ENCODE results near the gene AP1B1.
"Not testable (repeated sequence)": the region's sequence is repeated elsewhere in the genome, so short reads cannot be mapped to it uniquely, and the experiment has no call there.

Gene AP1B1

DNA sequence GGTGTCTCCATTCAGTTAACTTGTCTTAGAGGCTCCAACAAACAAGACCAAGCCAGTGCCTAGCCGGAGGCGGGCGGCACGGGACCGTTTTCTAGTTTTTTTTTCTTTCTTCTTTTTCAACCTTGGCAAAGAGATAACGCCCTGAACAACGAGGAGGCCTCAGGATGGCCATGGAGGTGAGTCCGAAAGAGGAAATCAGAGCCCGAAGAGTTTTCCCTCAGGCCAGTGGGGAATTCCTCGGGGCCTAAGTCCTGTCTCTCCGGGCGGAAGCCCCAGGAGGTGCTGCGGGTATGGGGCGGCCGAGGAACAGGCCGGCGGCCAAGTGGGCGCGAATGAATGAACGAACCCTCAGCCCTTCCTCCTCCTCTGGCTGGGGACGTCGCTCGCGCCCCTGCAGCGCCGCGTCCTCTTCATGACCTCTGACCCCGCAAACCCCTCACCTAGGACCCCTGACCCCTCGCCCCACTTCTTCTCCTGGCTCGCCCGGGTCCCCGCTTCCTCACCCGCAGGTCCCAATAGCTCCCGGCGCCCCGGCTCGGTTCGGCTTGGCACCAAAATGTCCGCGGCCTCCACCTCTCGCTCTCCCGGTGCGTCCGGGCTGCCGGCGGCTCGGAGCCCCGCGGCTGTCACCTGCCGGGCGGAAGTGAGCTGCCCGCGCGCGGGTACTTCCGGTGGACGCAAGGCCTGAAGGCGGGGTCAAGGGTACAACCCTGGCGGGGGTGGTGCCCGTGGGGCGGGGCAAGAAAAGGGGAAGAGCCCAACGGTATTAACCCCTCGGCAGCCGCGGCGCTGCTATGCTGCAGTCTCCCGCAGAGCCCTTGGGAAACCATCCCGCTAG, at the start of gene AP1B1:
AP1B1 (minus strand) TSS at position 650 of the 838 bp plus-strand sequence. CDS start 21,327 bp downstream, outside the sequence.
- no peaks in the 10 kb centered on the region for H3K27me3 ChIP-seq
- TF ChIP-seq Cebpa-rat (IDR thresholded peaks at IDR 0.05) = no peak
- peaks cover 13% of the 10 kb centered on the region; the same call in 1 of the 2 replicates for H3K36me3 ChIP-seq
- H4K20me1 ChIP-seq = peaks cover 40% of the 10 kb centered on the region
- no peaks in the 10 kb centered on the region for H3K9me3 ChIP-seq
- H3K4me2 ChIP-seq = peak within 1 kb of the TSS; percentile 85
- peak within 1 kb of the TSS; percentile 82 for H3K9ac ChIP-seq
- H3K4me3 ChIP-seq = peak within 1 kb of the TSS; percentile 80
- H3K27ac ChIP-seq = peak within 1 kb of the TSS; percentile 76
- H3K4me1 ChIP-seq = peaks cover 66% of the 10 kb centered on the region

GRCh38 chr22:29435236-29436136, 47.1 kb upstream of the AP1B1 start:
- Histone ChIP-seq H3K4me1 (no peaks in the 10 kb centered on the region), H3K9me3 (no peaks in the 10 kb centered on the region), H3K9ac (no peak overlapping the region), H3K27me3 (no peaks in the 10 kb centered on the region), H3K4me2 (no peak overlapping the region), H3K27ac (no peak overlapping the region), H3K36me3 (no peaks in the 10 kb centered on the region), H4K20me1 (no peaks in the 10 kb centered on the region), H3K4me3 (no peak overlapping the region)
- TF ChIP-seq Cebpa-rat (IDR thresholded peaks at IDR 0.05) = no peak

GRCh38 chr22:29434288-29434687, 45.9 kb upstream of the AP1B1 start:
- no peak overlapping the region for H3K4me3 ChIP-seq
- no peak overlapping the region for H3K4me2 ChIP-seq
- no peaks in the 10 kb centered on the region for H4K20me1 ChIP-seq

DNA sequence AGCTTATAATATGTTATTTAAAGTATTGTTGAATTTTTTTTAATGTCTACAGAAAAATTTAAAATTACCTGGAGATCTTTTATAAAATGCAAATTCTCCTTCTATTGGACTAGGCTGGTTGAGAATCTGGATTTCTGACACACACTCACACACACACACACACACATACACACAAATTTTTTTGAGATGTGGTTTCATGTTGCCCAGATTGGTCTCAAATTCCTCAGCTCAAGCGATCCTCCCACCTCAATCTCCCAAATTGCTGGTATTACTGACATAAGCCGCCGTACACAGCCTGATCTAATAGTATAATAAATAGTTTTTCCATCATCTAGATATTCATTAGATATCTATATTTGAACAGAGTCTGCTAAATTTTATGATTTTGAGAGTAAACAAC, 45.5 kb upstream of the AP1B1 start:
- H3K27ac ChIP-seq = no peak overlapping the region
- H3K4me1 ChIP-seq = no peaks in the 10 kb centered on the region
- H3K27me3 ChIP-seq = no peaks in the 10 kb centered on the region
- no peak overlapping the region for H3K4me3 ChIP-seq
- H3K9me3 ChIP-seq = no peaks in the 10 kb centered on the region
- no peaks in the 10 kb centered on the region for H3K36me3 ChIP-seq
- H3K4me2 ChIP-seq = no peak overlapping the region
- H3K9ac ChIP-seq = no peak overlapping the region
- H4K20me1 ChIP-seq = no peaks in the 10 kb centered on the region
- no peak for TF ChIP-seq Cebpa-rat (IDR thresholded peaks at IDR 0.05)

More at GRCh38 chr22:29434288-29434687, 45.9 kb upstream of the AP1B1 start:
- Histone ChIP-seq H3K4me1 (no peaks in the 10 kb centered on the region), H3K9me3 (no peaks in the 10 kb centered on the region), H3K27me3 (no peaks in the 10 kb centered on the region), H3K36me3 (no peaks in the 10 kb centered on the region), H3K27ac (no peak overlapping the region), H3K9ac (no peak overlapping the region)
- TF ChIP-seq Cebpa-rat (IDR thresholded peaks at IDR 0.05) = no peak

DNA sequence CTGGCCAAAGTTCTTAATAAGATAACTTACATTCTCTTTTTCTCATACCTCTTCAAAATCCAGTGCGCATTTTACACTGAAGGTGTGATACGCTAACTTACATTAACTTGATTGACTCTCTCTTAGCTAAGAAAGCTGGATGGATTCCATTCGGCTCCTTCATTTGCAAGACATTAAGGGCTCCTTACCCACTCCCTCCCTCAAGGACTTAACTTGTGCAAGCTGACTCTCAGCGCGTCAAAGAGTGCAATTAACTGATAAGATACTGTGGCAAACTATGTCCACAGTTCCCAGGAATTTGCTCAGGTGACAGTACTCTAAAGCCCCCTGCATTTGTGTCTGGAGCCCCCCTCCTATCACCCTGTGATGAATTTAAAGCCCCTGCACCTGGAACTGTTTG, 43.6 kb upstream of the AP1B1 start:
- Histone ChIP-seq H3K4me1 (no peaks in the 10 kb centered on the region), H3K4me3 (no peak overlapping the region), H3K27me3 (no peaks in the 10 kb centered on the region), H3K9ac (no peak overlapping the region), H4K20me1 (no peaks in the 10 kb centered on the region), H3K27ac (no peak overlapping the region), H3K36me3 (no peaks in the 10 kb centered on the region), H3K4me2 (no peak overlapping the region), H3K9me3 (no peaks in the 10 kb centered on the region)
- TF ChIP-seq Cebpa-rat (IDR thresholded peaks at IDR 0.05) = no peak

GRCh38 chr22:29427176-29427760, 38.9 kb upstream of the AP1B1 start:
- Histone ChIP-seq H3K4me2 (no peak overlapping the region), H3K27me3 (no peaks in the 10 kb centered on the region), H3K27ac (no peak overlapping the region), H3K9me3 (no peaks in the 10 kb centered on the region), H3K4me1 (peaks cover under 1% of the 10 kb centered on the region), H3K9ac (no peak overlapping the region), H3K4me3 (no peak overlapping the region), H3K36me3 (no peaks in the 10 kb centered on the region), H4K20me1 (no peaks in the 10 kb centered on the region)
- no peak for TF ChIP-seq Cebpa-rat (IDR thresholded peaks at IDR 0.05)

GRCh38 chr22:29426476-29426875, 38.1 kb upstream of the AP1B1 start:
- H3K4me2 ChIP-seq = no peak overlapping the region
- no peak overlapping the region for H3K9ac ChIP-seq
- no peaks in the 10 kb centered on the region for H3K27me3 ChIP-seq
- no peaks in the 10 kb centered on the region for H4K20me1 ChIP-seq
- no peaks in the 10 kb centered on the region for H3K9me3 ChIP-seq
- no peak overlapping the region for H3K4me3 ChIP-seq
- no peaks in the 10 kb centered on the region for H3K36me3 ChIP-seq
- H3K4me1 ChIP-seq = peaks cover 9% of the 10 kb centered on the region
- TF ChIP-seq Cebpa-rat (IDR thresholded peaks at IDR 0.05) = no peak
- no peak overlapping the region for H3K27ac ChIP-seq

- H4K20me1 ChIP-seq, H3K9ac ChIP-seq, H3K9me3 ChIP-seq, H3K27me3 ChIP-seq, H3K4me2 ChIP-seq, H3K36me3 ChIP-seq, H3K4me3 ChIP-seq, H3K27ac ChIP-seq: not testable (repeated sequence)
- H3K4me1 ChIP-seq = peaks cover 48% of the 10 kb centered on the region
These were observed 30.3 kb upstream of the AP1B1 start for GRCh38 chr22:29418704-29419103.

DNA sequence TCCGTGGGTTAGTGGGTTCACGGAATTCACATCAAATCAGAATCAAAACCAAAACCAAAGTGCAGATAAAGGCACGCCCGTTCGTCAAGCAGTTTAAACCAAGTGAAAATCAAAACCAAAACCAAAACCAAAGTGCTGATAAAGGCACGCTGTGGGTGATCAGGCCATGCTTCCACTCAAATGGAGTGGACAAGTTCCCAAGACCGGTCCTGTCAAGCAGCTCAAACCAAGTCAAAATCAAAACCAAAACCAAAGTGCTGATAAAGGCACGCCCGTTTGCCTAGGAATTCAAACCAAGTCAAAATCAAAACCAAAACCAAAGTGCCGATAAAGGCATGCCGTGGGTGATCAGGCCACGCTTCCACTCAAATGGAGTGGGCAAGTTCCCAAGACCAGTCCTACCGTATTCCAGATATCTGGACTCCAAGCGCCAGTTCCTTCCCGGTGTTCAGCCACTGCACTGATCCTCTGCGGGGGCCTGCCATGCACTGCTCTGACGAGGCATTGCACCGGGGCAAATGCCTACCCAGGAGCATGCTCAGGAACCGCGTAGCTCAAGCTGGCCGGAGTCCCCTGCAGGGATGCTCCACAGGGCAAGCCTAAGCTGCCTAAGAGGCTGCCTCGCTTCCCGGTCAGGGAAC, 26.7 kb upstream of the AP1B1 start:
- not testable (repeated sequence) for H3K36me3 ChIP-seq, H4K20me1 ChIP-seq, H3K9me3 ChIP-seq, H3K27me3 ChIP-seq
- Histone ChIP-seq H3K4me1 (peaks cover 44% of the 10 kb centered on the region), H3K4me2 (peak overlapping the region; percentile 87), H3K27ac (peak overlapping the region; percentile 84), H3K9ac (peak overlapping the region; percentile 76), H3K4me3 (peak overlapping the region; percentile 65)

DNA sequence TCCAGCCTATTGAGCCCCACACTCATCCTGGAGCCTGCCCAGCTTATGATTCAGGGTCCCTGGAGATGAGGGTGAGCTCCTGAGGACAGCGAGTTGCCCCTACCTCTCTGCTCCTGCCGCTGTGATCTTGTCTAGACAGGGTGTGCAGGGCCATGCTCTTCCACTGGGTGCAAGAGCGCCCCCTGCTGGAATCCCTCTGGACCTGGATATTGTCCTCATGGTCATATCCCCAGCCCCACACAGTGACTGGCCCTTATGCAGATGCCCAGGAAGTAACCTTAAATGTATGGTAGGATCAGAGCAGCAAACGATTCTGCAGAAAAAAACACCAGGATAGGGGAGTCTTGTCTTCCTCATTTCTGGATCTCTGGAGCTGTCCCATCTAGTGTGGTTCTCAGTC, 24.4 kb upstream of the AP1B1 start:
- H3K27me3 ChIP-seq, H3K9ac ChIP-seq, H4K20me1 ChIP-seq, H3K4me2 ChIP-seq, H3K36me3 ChIP-seq, H3K4me3 ChIP-seq, H3K27ac ChIP-seq, H3K9me3 ChIP-seq: not testable (repeated sequence)
- peaks cover 37% of the 10 kb centered on the region for H3K4me1 ChIP-seq

GRCh38 chr22:29411569-29412211, 23.3 kb upstream of the AP1B1 start:
- H3K27me3 ChIP-seq, H3K36me3 ChIP-seq, H3K9ac ChIP-seq, H3K27ac ChIP-seq, H3K4me3 ChIP-seq, H3K9me3 ChIP-seq, H4K20me1 ChIP-seq: not testable (repeated sequence)
- Histone ChIP-seq H3K4me1 (peaks cover 37% of the 10 kb centered on the region), H3K4me2 (peak overlapping the region; percentile 31)

Measured in BLaER1 (cell line).